Skeletal muscle tissue (tissue), 4 donors: ENCODE measurements around the gene NUP93. TPM values are rescaled to one million over a fixed set of nuclear protein-coding genes. Genes with fewer than 3 reads are reported as not detected.
A peak's percentile ranks its signal among the peaks of the same experiment; 100 is the strongest.

ENCODE experiments used
- H3K27ac ChIP-seq: one replicate; pipeline ENCODE4 v1.7.0; 2013; ENCODE audit warnings: mild to moderate bottlenecking, low read depth, low read length, inconsistent platforms
- H3K27me3 ChIP-seq, 3 donors: one replicate each; pipeline ENCODE4 v1.7.0; 2013; ENCODE audit warnings: low read length in 3 of 3; ENCODE audit not compliant: control insufficient read depth in 3 of 3, insufficient read depth in 3 of 3
- H3K36me3 ChIP-seq, 3 donors: one replicate each; pipeline ENCODE4 v1.7.0; 2013; ENCODE audit warnings: low read length in 3 of 3; ENCODE audit not compliant: control insufficient read depth in 3 of 3, insufficient read depth in 3 of 3
- H3K4me1 ChIP-seq, 3 donors: one replicate each; pipeline ENCODE4 v1.7.0; 2013; ENCODE audit warnings: low read length in 3 of 3, mild to moderate bottlenecking in 3 of 3; ENCODE audit not compliant: control insufficient read depth in 3 of 3, insufficient read depth in 3 of 3
- H3K4me3 ChIP-seq, 3 donors: one replicate each; pipeline ENCODE4 v1.7.0; 2013; ENCODE audit warnings: low read length in 3 of 3
- H3K9ac ChIP-seq, 3 donors: one replicate each; pipeline ENCODE4 v1.7.0; 2013; ENCODE audit warnings: low read length in 3 of 3, mild to moderate bottlenecking in 3 of 3, moderate library complexity in 2 of 3, low read depth in 1 of 3
- H3K9me3 ChIP-seq, 3 donors: one replicate each; pipeline ENCODE4 v1.7.0; 2013; ENCODE audit warnings: low read length in 3 of 3; ENCODE audit not compliant: control insufficient read depth in 3 of 3
- total RNA-seq: library from RNA; depleted of rRNA; stranded (reverse); fragments of >200 nt; gene quantifications from one replicate; pipeline ENCODE4 v1.2.3, GENCODE V29; 2014
- donor health status: Osteomylitis.

Gene NUP93
- total RNA-seq, 1 donor from 2014 or later, result 54.8 TPM

GRCh38 chr16:56869513-56870275, 139.8 kb downstream of the NUP93 start:
- H3K4me3 ChIP-seq, result no peak overlapping the region
- no peak overlapping the region for H3K27ac ChIP-seq
- no peaks in the 10 kb centered on the region for H3K9me3 ChIP-seq
- no peak overlapping the region for H3K9ac ChIP-seq
- no peaks in the 10 kb centered on the region for H3K36me3 ChIP-seq
- peaks cover 9 to 16% (median 12%) of the 10 kb centered on the region in 3 donors for H3K4me1 ChIP-seq
- no peaks in the 10 kb centered on the region for H3K27me3 ChIP-seq

- H3K4me3 ChIP-seq, result no peak overlapping the region
- no peak overlapping the region for H3K9ac ChIP-seq
- peaks cover 13 to 22% (median 18%) of the 10 kb centered on the region in 3 donors for H3K4me1 ChIP-seq
- no peak overlapping the region for H3K27ac ChIP-seq
- no peaks in the 10 kb centered on the region for H3K27me3 ChIP-seq
- no peaks in the 10 kb centered on the region for H3K36me3 ChIP-seq
- no peaks in the 10 kb centered on the region for H3K9me3 ChIP-seq
Measured at GRCh38 chr16:56870276-56870888, 140.5 kb downstream of the NUP93 start.

GRCh38 chr16:56871172-56871593, 141.3 kb downstream of the NUP93 start:
- Histone ChIP-seq H3K27ac (no peak overlapping the region), H3K9ac (no peak overlapping the region), H3K9me3 (no peaks in the 10 kb centered on the region), H3K36me3 (no peaks in the 10 kb centered on the region), H3K4me1 (peaks cover 13 to 22% (median 18%) of the 10 kb centered on the region in 3 donors), H3K4me3 (no peak overlapping the region), H3K27me3 (no peaks in the 10 kb centered on the region)

DNA sequence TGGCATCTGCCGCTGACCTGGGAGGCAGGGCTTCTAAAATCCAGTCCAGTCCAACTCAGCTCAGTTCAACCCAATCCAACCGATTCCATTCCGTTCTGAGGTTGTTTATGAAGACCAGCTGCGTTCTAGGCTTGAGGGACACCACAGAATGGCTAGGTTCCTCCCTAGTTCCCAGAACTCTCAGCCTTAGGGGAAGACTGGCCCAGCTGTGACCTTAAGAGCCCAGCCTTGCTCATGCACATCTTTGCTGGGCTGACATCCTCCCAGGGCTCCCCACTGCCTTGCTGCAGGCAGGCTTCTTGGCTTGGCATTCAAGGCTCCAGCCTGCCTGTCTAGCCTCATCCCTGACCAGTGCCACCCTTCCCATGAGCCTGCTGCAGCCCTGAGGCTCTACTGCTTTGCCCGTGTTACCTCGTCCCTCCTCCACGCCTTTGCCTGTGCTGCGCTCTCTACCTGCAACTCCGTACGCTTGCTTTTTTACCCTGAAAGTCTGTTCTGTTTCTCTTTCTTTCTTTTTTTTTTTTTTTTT, 143.0 kb downstream of the NUP93 start:
- Histone ChIP-seq H3K9me3 (no peaks in the 10 kb centered on the region), H3K4me3 (no peak overlapping the region), H3K27me3 (no peaks in the 10 kb centered on the region), H3K36me3 (no peaks in the 10 kb centered on the region), H3K27ac (no peak overlapping the region), H3K9ac (no peak overlapping the region), H3K4me1 (peaks cover 6 to 15% (median 11%) of the 10 kb centered on the region in 3 donors)

- no peak overlapping the region for H3K4me3 ChIP-seq
- no peaks in the 10 kb centered on the region for H3K27me3 ChIP-seq
- no peaks in the 10 kb centered on the region for H3K9me3 ChIP-seq
- peak overlapping the region; percentile 33 for H3K27ac ChIP-seq
- peaks cover 6 to 12% (median 8%) of the 10 kb centered on the region in 3 donors for H3K4me1 ChIP-seq
- peak overlapping the region in 2 of 3 donors; percentile 20 to 50 for H3K9ac ChIP-seq
- no peaks in the 10 kb centered on the region for H3K36me3 ChIP-seq
Measured at GRCh38 chr16:56874800-56875199, 144.9 kb downstream of the NUP93 start.

GRCh38 chr16:56876048-56876447, 146.1 kb downstream of the NUP93 start:
- no peaks in the 10 kb centered on the region for H3K27me3 ChIP-seq
- no peak overlapping the region for H3K4me3 ChIP-seq
- H3K36me3 ChIP-seq, result no peaks in the 10 kb centered on the region
- H3K9ac ChIP-seq, result no peak overlapping the region
- no peaks in the 10 kb centered on the region for H3K9me3 ChIP-seq
- H3K4me1 ChIP-seq, result peaks cover 6 to 12% (median 8%) of the 10 kb centered on the region in 3 donors
- H3K27ac ChIP-seq, result no peak overlapping the region

GRCh38 chr16:56877486-56878182, 147.7 kb downstream of the NUP93 start:
- Histone ChIP-seq H3K4me3 (no peak overlapping the region), H3K36me3 (no peaks in the 10 kb centered on the region), H3K4me1 (peaks cover 6 to 12% (median 8%) of the 10 kb centered on the region in 3 donors), H3K27me3 (no peaks in the 10 kb centered on the region), H3K27ac (no peak overlapping the region), H3K9ac (no peak overlapping the region), H3K9me3 (no peaks in the 10 kb centered on the region)

DNA sequence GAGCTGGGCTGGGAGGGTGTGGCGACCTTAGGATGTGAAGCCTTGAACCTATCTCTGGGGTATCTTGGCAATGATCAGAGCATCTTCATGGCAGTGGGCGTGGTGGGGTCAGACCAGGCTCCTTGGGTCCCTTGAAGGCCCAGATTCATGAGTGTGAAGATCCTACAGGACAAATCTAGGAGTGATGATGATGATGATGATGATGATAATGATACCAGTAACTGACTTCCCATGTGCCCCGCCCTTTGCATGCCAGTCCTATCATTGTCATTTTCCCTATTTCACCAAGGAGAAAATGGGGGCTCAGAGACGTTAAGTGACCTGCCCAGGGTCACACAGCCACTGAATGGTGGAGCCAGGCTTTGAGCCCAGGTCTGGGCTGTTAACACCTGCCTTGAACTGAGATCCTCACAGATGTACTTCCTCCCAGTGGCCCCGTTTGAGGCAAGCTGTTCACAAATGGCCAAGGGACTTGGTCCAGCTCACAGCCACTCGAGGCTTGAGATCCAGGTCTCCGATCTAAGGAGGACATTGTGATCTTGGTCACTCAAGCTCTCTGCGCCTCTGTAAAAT, 148.4 kb downstream of the NUP93 start:
- Histone ChIP-seq H3K36me3 (no peaks in the 10 kb centered on the region), H3K27me3 (no peaks in the 10 kb centered on the region), H3K4me3 (no peak overlapping the region), H3K27ac (no peak overlapping the region), H3K4me1 (peaks cover 6 to 12% (median 8%) of the 10 kb centered on the region in 3 donors), H3K9me3 (no peaks in the 10 kb centered on the region), H3K9ac (no peak overlapping the region)

- H3K9me3 ChIP-seq, result no peaks in the 10 kb centered on the region
- no peak overlapping the region for H3K27ac ChIP-seq
- H3K9ac ChIP-seq, result no peak overlapping the region
- H3K4me1 ChIP-seq, result peaks cover 6 to 11% (median 8%) of the 10 kb centered on the region in 3 donors
- H3K36me3 ChIP-seq, result no peaks in the 10 kb centered on the region
- no peaks in the 10 kb centered on the region for H3K27me3 ChIP-seq
- no peak overlapping the region for H3K4me3 ChIP-seq
Measured at GRCh38 chr16:56879276-56879675, 149.3 kb downstream of the NUP93 start.
